Activated CD4-positive, alpha-beta T cell treated with anti-CD3 and anti-CD28 coated beads, Interleukin-2, amount 10 ng/mL, durations not matched to agents 7 days and 5 days (primary cell): ENCODE measurements around the gene ZNF710. TPM values are rescaled to one million over a fixed set of nuclear protein-coding genes. Genes with fewer than 3 reads are reported as not detected.

Source experiments
- CTCF ChIA-PET: fragments of 350-600 bp; sonication (Branson Sonifier 250); formaldehyde crosslinking; loops from one replicate; lab custom pipeline; 2021; ENCODE audit warnings: antibody characterized with exemption; lab: Charles Lee
- POLR2A ChIA-PET: fragments of 350-600 bp; sonication (Branson Sonifier 250); formaldehyde crosslinking; loops from one replicate; lab custom pipeline; 2021; ENCODE audit warnings: antibody characterized with exemption; lab: Charles Lee
- DNase-seq: peaks from one replicate; pipeline ENCODE4 v3.0.0-alpha.2; 2020
- H3K27ac Mint-ChIP-seq: one replicate; pipeline ENCODE4 v1.8.0; 2021; ENCODE audit warnings: mild to moderate bottlenecking, moderate library complexity, mixed read lengths
- H3K27me3 Mint-ChIP-seq: one replicate; pipeline ENCODE4 v1.8.0; 2021; ENCODE audit warnings: mixed read lengths
- H3K36me3 Mint-ChIP-seq: one replicate; pipeline ENCODE4 v1.8.0; 2021; ENCODE audit warnings: low read depth, mixed read lengths
- H3K4me1 Mint-ChIP-seq: one replicate; pipeline ENCODE4 v1.8.0; 2021; ENCODE audit warnings: mixed read lengths
- H3K4me3 Mint-ChIP-seq: one replicate; pipeline ENCODE4 v1.8.0; 2021; ENCODE audit warnings: mild to moderate bottlenecking, moderate library complexity, mixed read lengths
- H3K9me3 Mint-ChIP-seq: one replicate; pipeline ENCODE4 v1.8.0; 2021; ENCODE audit warnings: mixed read lengths
- total RNA-seq, 2 experiments: library from RNA; stranded (reverse); gene quantifications; one replicate each; pipeline ENCODE4 v1.2.3, GENCODE V29; 2021

The ZNF710 gene
- total RNA-seq, 2 experiments from 2014 or later: 24.4 to 26.6 TPM

DNA sequence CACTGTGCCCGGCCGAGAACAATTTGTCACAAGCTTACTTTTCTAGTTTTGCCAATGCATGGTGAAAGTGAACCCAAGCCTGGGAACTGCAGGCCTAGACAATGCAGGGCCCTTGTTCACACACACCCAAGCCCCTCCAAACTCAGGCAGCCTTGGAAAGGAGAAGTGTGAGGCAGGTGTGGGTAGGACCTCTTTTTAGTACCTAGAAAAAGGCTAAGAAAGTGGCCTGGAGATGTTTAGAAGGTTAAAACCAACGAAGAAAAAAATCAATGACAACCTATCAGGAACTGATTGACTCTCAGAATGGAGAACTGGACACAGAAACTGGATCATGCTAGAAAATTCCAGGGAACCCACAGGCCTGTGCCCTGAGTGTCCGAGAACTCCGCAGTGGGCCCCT lies 82.3 kb downstream of the ZNF710 start:
- no peak for DNase-seq
- H3K27ac Mint-ChIP-seq: peak overlapping the region; percentile 28
- ChIA-PET CTCF (interaction anchor here (0.8 to 1.7 kb wide), 4 partner anchors 8 to 77 kb away, joined by 4 read pairs; no protein-coding TSS in a partner anchor), POLR2A (no interaction called here)
- no peaks in the 10 kb centered on the region for H3K9me3 Mint-ChIP-seq
- no peaks in the 10 kb centered on the region for H3K27me3 Mint-ChIP-seq
- no peak overlapping the region for H3K4me3 Mint-ChIP-seq
- peaks cover 54% of the 10 kb centered on the region for H3K36me3 Mint-ChIP-seq
- peaks cover 18% of the 10 kb centered on the region for H3K4me1 Mint-ChIP-seq

DNA sequence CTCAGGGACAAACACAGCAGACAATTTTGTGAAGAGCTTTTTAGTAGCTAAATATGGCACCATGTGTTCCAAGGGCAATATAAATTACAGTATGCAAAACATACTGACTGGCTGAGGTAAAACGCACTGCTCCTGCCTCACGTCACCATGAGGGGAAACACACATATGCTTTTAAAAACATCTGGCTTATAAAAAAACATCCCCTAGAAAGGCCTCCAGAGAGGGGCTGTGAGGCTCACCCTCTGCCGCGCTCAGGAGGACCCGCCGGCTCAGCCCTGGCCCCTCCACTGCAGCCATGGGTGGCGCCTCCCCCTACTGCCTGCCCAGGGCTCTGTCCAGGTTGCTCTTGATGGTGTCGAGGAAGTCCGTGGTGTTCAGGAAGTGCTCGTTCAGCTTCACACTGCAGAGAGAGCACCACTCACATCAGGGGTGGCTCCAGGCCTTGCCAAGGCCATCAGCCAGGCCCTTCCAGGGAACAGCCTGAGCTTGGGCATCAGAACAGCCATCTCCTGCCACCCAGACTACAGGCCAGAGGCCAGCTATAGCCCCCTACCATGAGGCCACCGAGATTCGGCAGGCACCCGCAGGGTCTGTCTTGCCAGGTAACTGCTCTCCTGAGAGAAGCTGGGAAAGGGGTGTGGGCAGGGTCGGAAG lies 83.0 kb downstream of the ZNF710 start:
- Mint-ChIP-seq H3K4me1 (peaks cover 19% of the 10 kb centered on the region), H3K27ac (peak overlapping the region; percentile 28), H3K27me3 (no peaks in the 10 kb centered on the region), H3K4me3 (no peak overlapping the region), H3K9me3 (no peaks in the 10 kb centered on the region), H3K36me3 (peaks cover 53% of the 10 kb centered on the region)
- ChIA-PET CTCF (interaction anchor here (0.7 to 1.7 kb wide), 3 partner anchors 9 to 29 kb away, joined by 3 to 4 read pairs (median 4); no protein-coding TSS in a partner anchor), POLR2A (interaction anchor here (0.6 kb wide), 1 partner anchor 190 kb away, joined by 6 read pairs; the partner anchor contains the start of gene AP3S2)
- DNase-seq: no peak

DNA sequence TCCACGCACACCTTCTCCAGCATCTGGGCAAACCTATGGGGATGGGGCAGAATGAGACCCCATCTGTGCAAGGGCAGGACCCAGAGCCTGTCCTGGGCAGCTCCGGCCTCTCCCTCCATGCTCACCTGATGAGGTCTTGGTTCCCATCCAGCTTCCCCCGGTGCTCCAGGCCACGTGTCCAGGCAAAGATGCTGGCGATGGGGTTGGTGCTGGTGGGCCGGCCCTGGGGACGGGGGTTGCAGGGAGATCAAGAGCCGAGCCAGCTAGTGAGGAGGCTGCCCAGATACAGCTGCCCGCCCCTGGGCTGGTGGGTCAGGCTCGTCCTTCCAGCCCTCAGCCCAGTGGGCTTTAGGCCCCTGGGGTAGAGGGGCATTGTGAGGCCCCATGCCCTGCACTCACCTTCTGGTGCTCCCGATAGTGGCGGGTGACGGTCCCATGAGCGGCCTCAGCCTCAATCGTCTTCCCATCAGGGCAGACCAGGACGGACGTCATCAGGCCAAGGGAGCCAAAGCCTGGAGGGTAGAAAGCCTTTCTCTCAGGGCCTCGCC lies 83.8 kb downstream of the ZNF710 start:
- Mint-ChIP-seq H3K9me3 (no peaks in the 10 kb centered on the region), H3K27ac (no peak overlapping the region), H3K4me3 (no peak overlapping the region), H3K4me1 (peaks cover 24% of the 10 kb centered on the region), H3K27me3 (no peaks in the 10 kb centered on the region), H3K36me3 (peaks cover 60% of the 10 kb centered on the region)
- ChIA-PET POLR2A (interaction anchor here (0.6 kb wide), 1 partner anchor 191 kb away, joined by 6 read pairs; the partner anchor contains the start of gene AP3S2), CTCF (interaction anchor here (0.7 to 1.5 kb wide), 3 partner anchors 10 to 197 kb away, joined by 3 read pairs; no protein-coding TSS in a partner anchor)
- no peak for DNase-seq

DNA sequence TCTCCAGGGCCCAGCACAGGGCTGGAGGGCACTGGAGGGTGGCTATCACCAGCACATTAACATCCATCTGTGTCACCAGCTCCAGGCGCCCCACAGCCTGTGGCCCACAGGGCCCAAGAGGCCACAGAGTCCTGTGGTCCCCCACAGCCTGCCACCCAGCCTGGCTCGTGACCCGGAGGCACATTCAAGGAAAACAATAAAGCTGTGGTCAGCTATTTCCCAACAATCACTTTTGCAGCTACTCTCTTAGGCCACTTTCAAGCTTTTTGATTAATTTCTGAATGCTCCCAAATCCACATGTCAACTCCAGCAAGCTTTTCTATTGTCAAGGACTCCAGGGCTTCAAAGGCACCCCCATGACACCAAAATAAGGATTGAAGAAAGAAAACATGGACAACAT lies 84.4 kb downstream of the ZNF710 start:
- Mint-ChIP-seq H3K4me1 (peaks cover 25% of the 10 kb centered on the region), H3K4me3 (no peak overlapping the region), H3K27ac (no peak overlapping the region), H3K9me3 (no peaks in the 10 kb centered on the region), H3K36me3 (peaks cover 61% of the 10 kb centered on the region), H3K27me3 (no peaks in the 10 kb centered on the region)
- DNase-seq: no peak
- CTCF ChIA-PET: interaction anchor here (0.6 to 1.5 kb wide), 7 partner anchors 8 to 197 kb away, joined by 3 to 5 read pairs (median 3); no protein-coding TSS in a partner anchor
- POLR2A ChIA-PET: no interaction called here

DNA sequence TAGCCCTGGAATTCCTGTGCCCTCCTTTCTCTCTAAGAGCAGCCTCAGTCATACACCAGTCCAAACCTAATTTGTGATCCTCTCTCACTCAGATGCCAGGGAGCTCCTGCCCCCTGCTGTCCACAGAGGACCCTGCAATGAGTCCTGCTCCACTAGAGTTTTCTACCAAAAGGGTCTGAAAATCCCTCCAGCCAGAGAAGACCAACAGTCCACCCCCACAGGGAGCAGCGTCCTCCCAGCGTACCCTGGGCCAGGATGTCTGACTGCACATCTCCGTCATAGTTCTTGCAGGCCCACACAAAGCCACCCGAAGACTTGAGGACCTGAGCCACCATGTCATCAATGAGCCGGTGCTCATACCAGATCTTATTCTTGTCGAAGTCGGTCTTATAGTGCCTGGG lies 85.7 kb downstream of the ZNF710 start:
- peak; percentile 62 for DNase-seq

DNA sequence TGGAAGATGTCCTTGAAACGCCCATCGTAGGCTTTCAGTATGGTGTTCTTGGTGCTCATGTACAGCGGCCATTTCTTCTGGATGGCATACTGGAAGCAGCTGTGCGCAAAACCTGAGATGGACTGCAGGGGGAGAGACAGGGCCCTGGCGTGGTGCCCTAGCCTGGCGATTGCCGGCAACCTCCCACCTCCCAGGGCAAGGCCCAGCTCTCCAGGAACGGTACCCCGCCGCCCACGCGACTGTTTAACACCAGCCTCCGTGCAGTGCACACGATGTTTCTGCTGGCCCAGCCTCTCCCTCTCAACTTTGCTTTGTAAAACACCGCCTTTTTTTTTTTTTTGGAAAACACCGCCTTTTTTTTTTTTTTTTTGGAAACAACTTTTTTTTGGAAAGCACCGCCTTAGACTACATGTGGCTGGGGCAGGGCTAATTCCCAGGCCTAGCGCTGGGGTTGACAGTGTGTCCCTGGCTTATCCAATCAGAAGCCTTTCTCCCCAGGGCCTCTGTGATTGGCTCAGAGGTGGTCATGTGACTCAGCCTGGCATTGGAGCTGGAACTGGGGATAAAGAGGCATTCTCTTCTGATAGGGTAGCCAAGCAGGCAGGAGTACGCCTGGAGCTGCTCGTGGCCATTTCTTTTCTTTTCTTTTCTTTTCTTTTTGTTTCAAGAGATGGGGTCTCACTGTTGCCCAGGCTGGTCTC lies 86.5 kb downstream of the ZNF710 start:
- peaks cover 27% of the 10 kb centered on the region for H3K4me1 Mint-ChIP-seq
- ChIA-PET POLR2A (interaction anchor here (0.7 kb wide), 1 partner anchor 16 kb away, joined by 3 read pairs; no protein-coding TSS in a partner anchor), CTCF (interaction anchor here (0.7 to 2.9 kb wide), 8 partner anchors 11 to 327 kb away, joined by 3 to 21 read pairs (median 3); partner anchors contain the start of gene AP3S2)
- peak; percentile 38 for DNase-seq
- no peak overlapping the region for H3K4me3 Mint-ChIP-seq
- peaks cover 70% of the 10 kb centered on the region for H3K36me3 Mint-ChIP-seq
- no peaks in the 10 kb centered on the region for H3K9me3 Mint-ChIP-seq
- peak overlapping the region; percentile 62 for H3K27ac Mint-ChIP-seq
- no peaks in the 10 kb centered on the region for H3K27me3 Mint-ChIP-seq

More for the DNA sequence above, 85.7 kb downstream of the ZNF710 start:
- Mint-ChIP-seq H3K27me3 (no peaks in the 10 kb centered on the region), H3K9me3 (no peaks in the 10 kb centered on the region), H3K27ac (peak overlapping the region; percentile 58), H3K4me3 (no peak overlapping the region), H3K4me1 (peaks cover 25% of the 10 kb centered on the region), H3K36me3 (peaks cover 70% of the 10 kb centered on the region)
- ChIA-PET POLR2A (no interaction called here), CTCF (interaction anchor here (0.7 to 2.9 kb wide), 9 partner anchors 11 to 326 kb away, joined by 3 to 21 read pairs (median 4); partner anchors contain the start of genes AP3S2 and IDH2)

DNA sequence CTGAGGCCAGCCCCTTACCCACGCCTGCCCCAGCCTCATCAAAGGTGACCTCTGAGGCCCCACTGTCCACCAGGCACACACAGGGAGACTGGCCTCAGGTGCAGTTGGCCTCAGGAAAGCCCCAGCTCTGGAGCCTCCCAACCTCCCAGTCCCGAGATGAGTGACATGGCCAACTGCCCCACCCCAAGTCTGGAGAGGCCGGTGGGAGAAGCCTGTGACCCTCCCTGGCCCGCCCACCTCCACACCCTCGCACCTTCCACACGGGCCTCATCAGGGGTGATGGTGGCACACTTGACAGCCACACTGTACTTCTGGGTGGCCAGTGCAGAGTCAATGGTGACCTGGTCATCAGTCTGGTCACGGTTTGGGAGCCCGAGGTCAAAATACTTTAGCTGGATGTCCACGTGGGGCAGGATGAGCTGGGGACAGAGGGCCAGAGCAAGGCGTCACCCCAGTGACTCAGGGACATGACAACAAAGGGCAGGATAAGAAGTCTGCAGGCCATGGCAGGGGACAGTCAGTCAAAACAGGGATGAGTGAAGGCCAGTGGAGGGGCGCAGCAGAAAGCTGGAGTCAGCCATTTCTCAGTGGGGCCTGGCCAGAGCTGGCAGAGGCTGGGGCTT lies 89.2 kb downstream of the ZNF710 start:
- Mint-ChIP-seq H3K27ac (no peak overlapping the region), H3K9me3 (no peaks in the 10 kb centered on the region), H3K27me3 (no peaks in the 10 kb centered on the region), H3K4me1 (peaks cover 49% of the 10 kb centered on the region), H3K4me3 (no peak overlapping the region), H3K36me3 (peaks cover 71% of the 10 kb centered on the region)
- CTCF ChIA-PET: interaction anchor here (1.2 to 3.3 kb wide), 3 partner anchors 11 to 14 kb away, joined by 3 to 17 read pairs (median 3); no protein-coding TSS in a partner anchor
- no peak for DNase-seq
- POLR2A ChIA-PET: no interaction called here

DNA sequence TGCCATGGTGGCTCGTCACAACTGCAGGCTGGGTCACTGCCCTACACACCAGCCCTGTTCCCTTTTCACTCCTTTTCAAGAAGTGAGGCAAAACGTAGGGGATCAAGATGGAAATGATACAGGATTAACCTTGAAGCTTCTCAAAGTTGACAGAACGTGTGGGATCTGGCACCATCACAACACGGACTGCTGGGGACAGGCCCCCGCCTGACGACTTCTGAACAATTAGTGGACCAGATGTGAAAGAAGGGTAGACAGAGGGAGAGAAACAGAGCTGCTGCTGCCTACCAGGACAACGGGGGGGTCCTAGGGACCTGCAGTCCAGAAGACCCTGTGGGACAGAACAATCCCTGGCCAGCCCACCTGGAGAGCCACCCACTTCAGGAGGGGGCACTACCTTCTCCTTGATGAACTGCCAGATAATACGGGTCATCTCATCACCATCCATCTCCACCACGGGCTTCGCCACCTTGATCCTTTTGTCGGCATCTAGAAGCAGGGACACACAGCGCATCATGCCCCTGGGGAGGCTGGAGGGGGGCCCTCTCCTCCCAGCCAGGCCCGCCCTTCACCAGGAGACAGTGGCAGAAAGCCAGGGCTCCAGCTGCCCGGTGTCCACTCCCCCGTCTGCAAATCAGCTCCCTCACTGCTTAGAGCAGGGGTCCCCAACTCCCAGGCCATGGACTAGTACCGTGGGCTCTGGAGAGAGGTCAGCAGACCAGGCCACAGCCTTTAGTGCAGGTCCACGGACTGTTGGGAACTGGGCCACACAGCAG lies 90.2 kb downstream of the ZNF710 start:
- H3K27me3 Mint-ChIP-seq: no peaks in the 10 kb centered on the region
- peaks cover 54% of the 10 kb centered on the region for H3K4me1 Mint-ChIP-seq
- H3K9me3 Mint-ChIP-seq: no peaks in the 10 kb centered on the region
- no peak overlapping the region for H3K27ac Mint-ChIP-seq
- DNase-seq: no peak
- H3K36me3 Mint-ChIP-seq: peaks cover 73% of the 10 kb centered on the region
- no peak overlapping the region for H3K4me3 Mint-ChIP-seq
- POLR2A ChIA-PET: no interaction called here
- CTCF ChIA-PET: interaction anchor here (1.2 to 3.3 kb wide), 2 partner anchors 10 to 12 kb away, joined by 3 to 17 read pairs; no protein-coding TSS in a partner anchor

DNA sequence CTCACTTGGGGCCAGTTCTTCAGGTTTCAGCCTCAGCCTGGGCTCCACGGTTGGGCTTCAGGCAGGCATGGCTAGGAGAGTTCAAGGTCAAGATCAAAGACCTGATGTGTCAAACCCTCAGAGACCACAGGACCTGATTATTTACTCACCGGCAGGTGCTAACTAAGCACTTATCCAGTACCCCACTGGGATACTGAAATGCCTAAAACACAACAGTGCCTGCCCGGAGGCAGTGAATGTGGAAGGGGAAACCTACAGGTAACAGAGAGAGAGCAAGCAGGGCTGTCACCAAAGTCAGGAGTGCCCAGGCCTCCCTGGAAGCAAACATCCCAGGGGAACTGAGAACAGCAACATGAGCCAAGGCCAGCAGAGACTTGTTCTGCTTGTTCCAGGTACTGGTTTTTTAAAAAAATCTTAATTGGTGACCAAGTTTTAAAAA lies 94.4 kb downstream of the ZNF710 start:
- ChIA-PET POLR2A (interaction anchor here (0.7 kb wide), 1 partner anchor 173 kb away, joined by 4 read pairs; no protein-coding TSS in a partner anchor), CTCF (no interaction called here)
- no peaks in the 10 kb centered on the region for H3K9me3 Mint-ChIP-seq

DNA sequence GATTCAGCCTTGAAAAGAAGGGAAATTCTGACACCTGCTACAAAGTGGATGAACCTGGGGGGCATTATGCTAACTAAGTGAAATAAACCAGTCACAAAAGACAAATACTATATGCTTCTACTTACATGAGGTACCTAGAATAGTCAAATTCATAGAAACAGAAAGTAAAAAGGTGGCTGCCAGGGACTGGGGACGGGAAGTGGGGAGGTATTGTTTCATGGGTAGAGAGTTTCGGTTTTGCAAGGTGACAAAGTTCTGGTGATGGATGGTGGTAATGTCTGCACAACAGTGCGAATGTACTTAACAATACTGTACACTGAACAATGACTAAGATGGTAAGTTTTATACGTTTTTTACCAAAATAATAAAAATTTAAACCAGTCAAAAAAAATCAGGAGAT lies 96.4 kb downstream of the ZNF710 start:
- POLR2A ChIA-PET: no interaction called here
- H3K4me1 Mint-ChIP-seq: peaks cover 77% of the 10 kb centered on the region
- peak overlapping the region; percentile 75 for H3K4me3 Mint-ChIP-seq
- CTCF ChIA-PET: no interaction called here
- H3K9me3 Mint-ChIP-seq: no peaks in the 10 kb centered on the region
- peak; percentile 84 for DNase-seq
- H3K27me3 Mint-ChIP-seq: no peaks in the 10 kb centered on the region
- peaks cover 65% of the 10 kb centered on the region for H3K36me3 Mint-ChIP-seq
- peak overlapping the region; percentile 96 for H3K27ac Mint-ChIP-seq

More for the DNA sequence above, 94.4 kb downstream of the ZNF710 start:
- Mint-ChIP-seq H3K27ac (peak overlapping the region; percentile 90), H3K27me3 (no peaks in the 10 kb centered on the region), H3K4me3 (peak overlapping the region; percentile 28), H3K36me3 (peaks cover 66% of the 10 kb centered on the region), H3K4me1 (peaks cover 73% of the 10 kb centered on the region)
- peak; percentile 23 for DNase-seq

DNA sequence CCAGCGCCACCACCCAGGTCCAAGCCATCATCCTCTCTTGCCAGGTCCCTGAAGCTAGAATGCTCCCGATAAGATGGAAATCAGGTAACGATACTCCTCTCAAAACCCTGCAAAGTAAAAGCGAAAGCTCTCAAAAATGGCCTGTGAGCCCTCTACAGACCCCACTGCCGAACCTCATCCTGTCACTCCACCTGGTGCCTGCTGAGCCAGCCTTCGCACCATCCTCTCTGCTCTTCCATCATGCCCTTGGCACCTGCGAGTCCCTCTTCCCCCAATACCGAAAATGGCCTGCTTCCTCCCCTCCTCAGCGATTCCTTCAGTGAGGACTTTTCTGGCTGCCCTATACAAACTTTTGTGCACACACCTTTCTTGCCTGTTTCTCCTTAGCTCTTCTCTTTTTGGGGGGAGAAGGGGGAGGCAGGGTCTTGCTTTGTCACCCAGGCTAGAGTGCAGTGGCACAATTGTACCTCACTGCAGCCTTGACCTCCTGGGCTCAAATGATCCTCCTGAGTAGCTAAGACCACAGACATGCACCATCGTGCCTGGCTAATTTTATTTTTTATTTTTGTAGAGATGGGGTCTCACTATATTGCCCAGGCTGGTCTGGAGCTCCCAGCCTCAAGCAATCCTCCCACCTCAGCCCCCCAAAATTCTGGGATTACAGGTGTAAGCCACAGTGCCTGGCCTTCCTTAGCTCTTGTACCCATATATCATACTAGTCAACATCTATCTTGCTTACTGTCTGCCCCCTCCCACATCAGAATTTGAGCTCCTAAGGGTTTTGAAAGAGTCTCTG lies 98.1 kb downstream of the ZNF710 start:
- H3K4me3 Mint-ChIP-seq: peak overlapping the region; percentile 75
- peaks cover 57% of the 10 kb centered on the region for H3K36me3 Mint-ChIP-seq
- DNase-seq: peak; percentile 75
- CTCF ChIA-PET: interaction anchor here (0.6 to 4.1 kb wide), 6 partner anchors 12 to 225 kb away, joined by 3 to 21 read pairs (median 4); no protein-coding TSS in a partner anchor
- POLR2A ChIA-PET: interaction anchor here (0.7 kb wide), 1 partner anchor 618 kb away, joined by 4 read pairs; the partner anchor contains the start of gene BLM
- peaks cover 80% of the 10 kb centered on the region for H3K4me1 Mint-ChIP-seq
- H3K27me3 Mint-ChIP-seq: no peaks in the 10 kb centered on the region
- no peaks in the 10 kb centered on the region for H3K9me3 Mint-ChIP-seq
- H3K27ac Mint-ChIP-seq: peak overlapping the region; percentile 96
